ENCODE data around the gene BCL6.

BCL6 gene

DNA sequence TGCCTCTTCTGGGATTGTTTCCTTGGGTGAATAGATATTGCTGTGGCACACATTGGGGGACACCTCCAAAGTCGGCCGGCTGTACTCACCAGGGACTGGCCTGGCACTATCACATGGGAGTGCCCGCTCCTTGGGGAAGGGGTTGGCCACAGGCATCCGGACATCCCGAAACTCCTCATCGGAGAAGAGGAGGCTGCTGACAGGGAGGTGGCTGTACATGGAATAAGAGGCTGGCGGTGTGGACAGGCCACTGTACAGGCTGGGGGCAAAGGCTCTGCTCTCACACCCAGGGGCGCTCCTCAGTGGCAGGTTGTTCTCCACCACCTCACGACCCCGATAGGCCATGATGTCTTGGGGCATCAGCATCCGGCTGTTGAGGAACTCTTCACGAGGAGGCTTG lies 15.7 kb downstream of the BCL6 start:
- TF ChIP-seq, protein P1, sequence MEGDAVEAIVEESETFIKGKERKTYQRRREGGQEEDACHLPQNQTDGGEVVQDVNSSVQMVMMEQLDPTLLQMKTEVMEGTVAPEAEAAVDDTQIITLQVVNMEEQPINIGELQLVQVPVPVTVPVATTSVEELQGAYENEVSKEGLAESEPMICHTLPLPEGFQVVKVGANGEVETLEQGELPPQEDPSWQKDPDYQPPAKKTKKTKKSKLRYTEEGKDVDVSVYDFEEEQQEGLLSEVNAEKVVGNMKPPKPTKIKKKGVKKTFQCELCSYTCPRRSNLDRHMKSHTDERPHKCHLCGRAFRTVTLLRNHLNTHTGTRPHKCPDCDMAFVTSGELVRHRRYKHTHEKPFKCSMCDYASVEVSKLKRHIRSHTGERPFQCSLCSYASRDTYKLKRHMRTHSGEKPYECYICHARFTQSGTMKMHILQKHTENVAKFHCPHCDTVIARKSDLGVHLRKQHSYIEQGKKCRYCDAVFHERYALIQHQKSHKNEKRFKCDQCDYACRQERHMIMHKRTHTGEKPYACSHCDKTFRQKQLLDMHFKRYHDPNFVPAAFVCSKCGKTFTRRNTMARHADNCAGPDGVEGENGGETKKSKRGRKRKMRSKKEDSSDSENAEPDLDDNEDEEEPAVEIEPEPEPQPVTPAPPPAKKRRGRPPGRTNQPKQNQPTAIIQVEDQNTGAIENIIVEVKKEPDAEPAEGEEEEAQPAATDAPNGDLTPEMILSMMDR (IDR thresholded peaks at IDR 0.05; ENCODE audit: low read length): no peak
- no peak for TF ChIP-seq EZH2 (IDR thresholded peaks at IDR 0.05; ENCODE audit: borderline replicate concordance, low read length)
- no peaks in the 10 kb centered on the region for H3K9me2 ChIP-seq (ENCODE audit: low read depth, low read length)
- peaks cover 100% of the 10 kb centered on the region for H3K36me3 ChIP-seq (ENCODE audit: insufficient read depth, low read length)
- H3K4me1 ChIP-seq (ENCODE audit: insufficient read depth, low read length, severe bottlenecking): peaks cover 37% of the 10 kb centered on the region
- H3K4me3 ChIP-seq (ENCODE audit: low read depth, low read length, poor library complexity, severe bottlenecking): no peak overlapping the region
- H3K27me3 ChIP-seq (ENCODE audit: insufficient read depth, low read length): no peaks in the 10 kb centered on the region
- no peaks in the 10 kb centered on the region for H4K20me1 ChIP-seq (ENCODE audit: insufficient read depth, low read length)
- H3K4me2 ChIP-seq (ENCODE audit: low read length): no peak overlapping the region
- H3F3A ChIP-seq (ENCODE audit: insufficient read depth, low read length): peaks cover 47% of the 10 kb centered on the region
- H3K27ac ChIP-seq (ENCODE audit: low read depth, low read length, poor library complexity, severe bottlenecking): no peak overlapping the region
- H3K9me3 ChIP-seq (ENCODE audit: low read length): no peaks in the 10 kb centered on the region
- peaks cover 5% of the 10 kb centered on the region for H3K79me2 ChIP-seq (ENCODE audit: insufficient read depth, low read length)
- no peak overlapping the region for H3K9ac ChIP-seq (ENCODE audit: low read length)
- no peak overlapping the region for H2AFZ ChIP-seq (ENCODE audit: low read length)

DNA sequence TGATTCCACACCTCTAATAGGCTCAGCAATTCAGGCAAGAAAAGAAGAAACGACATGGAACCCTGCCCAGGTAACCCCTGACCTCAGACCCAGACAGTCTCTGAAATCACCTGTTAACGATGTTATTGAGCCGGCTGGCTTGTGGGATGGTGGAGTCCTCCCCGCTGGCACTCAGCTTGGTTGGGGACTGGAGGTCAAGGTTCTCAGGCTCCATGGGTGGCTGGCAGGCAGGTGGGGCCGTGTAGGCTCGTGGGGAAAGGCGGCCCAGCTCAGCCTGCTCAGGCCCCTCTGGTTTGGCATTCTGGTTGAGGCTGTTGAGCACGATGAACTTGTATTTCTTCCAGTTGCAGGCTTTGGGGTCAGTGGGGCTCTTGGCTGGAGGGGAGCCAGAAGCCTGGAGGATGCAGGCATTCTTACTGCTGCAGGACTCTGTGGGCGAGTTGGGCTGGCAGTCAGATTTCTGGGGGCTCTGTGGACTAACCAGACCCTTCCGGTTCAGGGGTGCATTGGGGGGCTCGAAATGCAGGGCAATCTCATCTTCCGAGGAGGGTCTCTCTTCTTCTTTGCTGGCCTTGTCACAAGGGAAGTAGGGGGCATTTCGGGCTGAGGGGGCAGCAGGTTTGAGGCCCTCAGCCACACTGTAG lies 16.2 kb downstream of the BCL6 start:
- no peak for TF ChIP-seq EZH2 (IDR thresholded peaks at IDR 0.05; ENCODE audit: borderline replicate concordance, low read length)
- TF ChIP-seq, protein P1 (IDR thresholded peaks at IDR 0.05; ENCODE audit: low read length): no peak
- Histone ChIP-seq H4K20me1 (ENCODE audit: insufficient read depth, low read length) (no peaks in the 10 kb centered on the region), H3K4me1 (ENCODE audit: insufficient read depth, low read length, severe bottlenecking) (peaks cover 31% of the 10 kb centered on the region), H3K27me3 (ENCODE audit: insufficient read depth, low read length) (no peaks in the 10 kb centered on the region), H3K4me2 (ENCODE audit: low read length) (no peak overlapping the region), H3K9ac (ENCODE audit: low read length) (no peak overlapping the region), H3K79me2 (ENCODE audit: insufficient read depth, low read length) (no peaks in the 10 kb centered on the region), H3K27ac (ENCODE audit: low read depth, low read length, poor library complexity, severe bottlenecking) (peak overlapping the region; percentile 40), H3K4me3 (ENCODE audit: low read depth, low read length, poor library complexity, severe bottlenecking) (no peak overlapping the region), H3F3A (ENCODE audit: insufficient read depth, low read length) (peaks cover 52% of the 10 kb centered on the region; the same call in 1 of the 2 replicates), H3K9me3 (ENCODE audit: low read length) (no peaks in the 10 kb centered on the region), H2AFZ (ENCODE audit: low read length) (no peak overlapping the region), H3K9me2 (ENCODE audit: low read depth, low read length) (no peaks in the 10 kb centered on the region), H3K36me3 (ENCODE audit: insufficient read depth, low read length) (peaks cover 100% of the 10 kb centered on the region)

DNA sequence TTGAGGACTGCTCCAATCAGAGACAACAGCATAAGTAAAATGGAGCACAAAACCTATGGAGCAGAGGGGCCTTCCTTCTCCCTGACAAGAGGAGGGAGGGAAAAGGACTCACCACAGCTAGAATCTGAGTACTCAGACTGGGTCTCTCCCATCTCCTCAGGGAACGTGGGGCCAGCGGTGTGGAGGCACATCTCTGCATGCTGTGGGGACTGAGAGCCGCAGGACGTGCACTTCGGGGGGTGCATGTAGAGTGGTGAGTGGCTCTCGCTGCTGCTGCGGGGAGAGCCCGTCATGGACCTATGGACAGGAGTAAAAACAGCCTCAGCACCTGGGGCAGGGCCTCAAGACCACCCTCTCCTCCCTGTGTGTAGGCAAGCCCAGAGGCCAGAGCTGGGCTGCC lies 17.0 kb downstream of the BCL6 start:
- Histone ChIP-seq H3F3A (ENCODE audit: insufficient read depth, low read length) (peaks cover 57% of the 10 kb centered on the region), H2AFZ (ENCODE audit: low read length) (no peak overlapping the region), H4K20me1 (ENCODE audit: insufficient read depth, low read length) (no peaks in the 10 kb centered on the region), H3K4me2 (ENCODE audit: low read length) (no peak overlapping the region), H3K9me2 (ENCODE audit: low read depth, low read length) (no peaks in the 10 kb centered on the region), H3K4me3 (ENCODE audit: low read depth, low read length, poor library complexity, severe bottlenecking) (no peak overlapping the region), H3K79me2 (ENCODE audit: insufficient read depth, low read length) (no peaks in the 10 kb centered on the region), H3K9ac (ENCODE audit: low read length) (no peak overlapping the region), H3K36me3 (ENCODE audit: insufficient read depth, low read length) (peaks cover 100% of the 10 kb centered on the region), H3K27me3 (ENCODE audit: insufficient read depth, low read length) (no peaks in the 10 kb centered on the region), H3K27ac (ENCODE audit: low read depth, low read length, poor library complexity, severe bottlenecking) (peak overlapping the region; percentile 40), H3K9me3 (ENCODE audit: low read length) (no peaks in the 10 kb centered on the region), H3K4me1 (ENCODE audit: insufficient read depth, low read length, severe bottlenecking) (peaks cover 23% of the 10 kb centered on the region)
- no peak for TF ChIP-seq EZH2 (IDR thresholded peaks at IDR 0.05; ENCODE audit: borderline replicate concordance, low read length)
- TF ChIP-seq, protein P1 (IDR thresholded peaks at IDR 0.05; ENCODE audit: low read length): no peak
